Left lung (tissue), 14 donors: ENCODE measurements around the gene CLTCL1. TPM values are rescaled to one million over a fixed set of nuclear protein-coding genes. Genes with fewer than 3 reads are reported as not detected.

ENCODE experiments used
- ATAC-seq: fragments of 200-7000 bp; cut with Tn5 transposase; one replicate; pipeline ENCODE4 v1.9.1; 2020; ENCODE audit warnings: moderate library complexity
- DNase-seq, 4 donors: peaks; one replicate each; pipeline ENCODE4 v3.0.0-alpha.2; 2013 to 2020
- H3K27ac ChIP-seq, 2 donors: fragments of 200-600 bp; sonication (generic) in 1 of 2; one replicate each; pipeline versions ENCODE4 v1.5.0 to v1.8.0; 2020 to 2021
- H3K27me3 ChIP-seq, 2 donors: fragments of 200-600 bp; sonication (generic) in 1 of 2; one replicate each; pipeline versions ENCODE4 v1.5.0 to v1.8.0; 2020 to 2021
- H3K36me3 ChIP-seq, 2 donors: fragments of 200-600 bp; sonication (generic) in 1 of 2; one replicate each; pipeline versions ENCODE4 v1.5.0 to v1.8.0; 2020 to 2021
- H3K4me1 ChIP-seq, 2 donors: fragments of 200-600 bp; one replicate each; pipeline ENCODE4 v1.8.0; 2021
- H3K4me3 ChIP-seq, 2 donors: fragments of 200-600 bp; sonication (generic) in 1 of 2; one replicate each; pipeline versions ENCODE4 v1.5.0 to v1.8.0; 2020 to 2021; ENCODE audit warnings: mild to moderate bottlenecking in 1 of 2
- H3K9me3 ChIP-seq, 2 donors: fragments of 200-600 bp; sonication (generic) in 1 of 2; one replicate each; pipeline versions ENCODE4 v1.5.0 to v1.8.0; 2020 to 2021
- CTCF ChIP-seq, 2 donors: fragments of 200-600 bp; sonication (generic) in 1 of 2; IDR thresholded peaks; one replicate each; pipeline versions ENCODE4 v1.5.0 to v1.8.0; 2021; ENCODE audit warnings: antibody characterized with exemption in 2 of 2
- intact Hi-C, 2 donors: fragments of 100-400 bp; cut with DNase I; formaldehyde crosslinking; loops; one replicate each; pipeline versions ENCODE4 v1.11.2 to v1.14.2; 2022
- long read RNA-seq, 12 donors: library from polyadenylated mRNA in 2 of 12; unstranded in 2 of 12; transcript quantifications; one replicate each; pipeline ENCODE4 v2.0.0 and lab custom pipeline, GENCODE V29; 2019 to 2026
- polyA plus RNA-seq, 6 donors: library from polyadenylated mRNA; unstranded; fragments of 120-200 nt; gene quantifications; one replicate each; pipeline ENCODE4 v1.2.1, GENCODE V29; 2013; ENCODE audit not compliant: insufficient read length in 6 of 6
- total RNA-seq, 2 donors: library from RNA; stranded (reverse); fragmentation: NEBNext Ultra II Directional; extraction: Animal tissue kit (Norgen Biotek cat#: 25700); gene quantifications; one replicate each; pipeline ENCODE4 v1.2.1, GENCODE V29; 2021
- donor health status: DM: no; HTN: yes; CAD: no.
- donor health status: DM: no; HTN: no; CAD: no.

The CLTCL1 gene
- total RNA-seq (1 to 10 TPM; 5.7 to 8.3 TPM), polyA plus RNA-seq (10 to 100 TPM in 2 of 6 donors, 1 to 10 TPM in 4; 8.4 to 11.3 (median 9.5) TPM)
- long read RNA-seq, donor 1, full-length matches to known transcripts = 1 of 1 reads
- long read RNA-seq, donor 1, partial matches to known transcripts = 0 of 1 reads
- long read RNA-seq, donor 1, other reads (novel, unspliced or antisense) = 0 of 1 reads
- long read RNA-seq, donor 2 = 0 reads
- long read RNA-seq, donor 3 = 0 reads
- long read RNA-seq, donor 4 = 0 reads
- long read RNA-seq, donor 5 = 0 reads
- long read RNA-seq, donor 6, full-length matches to known transcripts = 1 of 1 reads
- long read RNA-seq, donor 6, partial matches to known transcripts = 0 of 1 reads
- long read RNA-seq, donor 6, other reads (novel, unspliced or antisense) = 0 of 1 reads
- long read RNA-seq, donor 7 = 0 reads
- long read RNA-seq, donor 8 = 0 reads
- long read RNA-seq, donor 9 = 0 reads
- long read RNA-seq, donor 10, partial matches to known transcripts = 1 of 1 reads
- long read RNA-seq, donor 10, other reads (novel, unspliced or antisense) = 0 of 1 reads
- long read RNA-seq, donor 11 = 0 reads
- long read RNA-seq, donor 12 = 0 reads

- peak within 1 kb of the TSS; percentile 70 to 92 for H3K4me3 ChIP-seq
- intact Hi-C loops = no loop called here
- no peak for TF ChIP-seq CTCF (IDR thresholded peaks at IDR 0.05)
- peak within 1 kb of the TSS; percentile 27 to 61 for H3K27ac ChIP-seq
- ATAC-seq (peak; percentile 88), DNase-seq (peak; percentile 83 to 97 (median 88))
- H3K9me3 ChIP-seq = no peaks in the 10 kb centered on the region
- peaks cover 6 to 37% of the 10 kb centered on the region in 2 donors for H3K4me1 ChIP-seq
- H3K27me3 ChIP-seq = peaks cover 0 to 10% of the 10 kb centered on the region in 2 donors
- H3K36me3 ChIP-seq = no peaks in the 10 kb centered on the region
Observed at GRCh38 chr22:19291580-19292457, at the start of gene CLTCL1. Gene CLTCL1, minus strand, starts transcription at chr22:19291719. Its CDS starts 78 bp downstream, at chr22:19291641.

- H3K9me3 ChIP-seq = peaks cover 0 to 43% of the 10 kb centered on the region in 2 donors
- H3K4me3 ChIP-seq = no peak overlapping the region
- no peak for ATAC-seq
- no peak overlapping the region for H3K27ac ChIP-seq
- no peak for DNase-seq
- intact Hi-C loops = no loop called here
- TF ChIP-seq CTCF (IDR thresholded peaks at IDR 0.05) = no peak
- H3K36me3 ChIP-seq = peaks cover 2 to 93% of the 10 kb centered on the region in 2 donors
- no peaks in the 10 kb centered on the region for H3K4me1 ChIP-seq
- no peaks in the 10 kb centered on the region for H3K27me3 ChIP-seq
Observed at GRCh38 chr22:19337137-19337536, 45.6 kb upstream of the CLTCL1 start.

- no peaks in the 10 kb centered on the region for H3K27me3 ChIP-seq
- peaks cover 2 to 99% of the 10 kb centered on the region in 2 donors for H3K36me3 ChIP-seq
- DNase-seq (no peak), ATAC-seq (no peak)
- peaks cover 0 to 43% of the 10 kb centered on the region in 2 donors for H3K9me3 ChIP-seq
- no peak for TF ChIP-seq CTCF (IDR thresholded peaks at IDR 0.05)
- no peak overlapping the region for H3K4me3 ChIP-seq
- intact Hi-C loops = no loop called here
- no peaks in the 10 kb centered on the region for H3K4me1 ChIP-seq
- no peak overlapping the region for H3K27ac ChIP-seq
Observed at GRCh38 chr22:19336133-19337075, 44.9 kb upstream of the CLTCL1 start.

- H3K4me3 ChIP-seq = no peak overlapping the region
- H3K9me3 ChIP-seq = peaks cover 0 to 30% of the 10 kb centered on the region in 2 donors
- H3K4me1 ChIP-seq = no peaks in the 10 kb centered on the region
- no peak for TF ChIP-seq CTCF (IDR thresholded peaks at IDR 0.05)
- peaks cover 0 to 81% of the 10 kb centered on the region in 2 donors for H3K36me3 ChIP-seq
- no peak overlapping the region for H3K27ac ChIP-seq
- no peak for ATAC-seq
- DNase-seq = no peak
- no peaks in the 10 kb centered on the region for H3K27me3 ChIP-seq
- intact Hi-C loops = no loop called here
Observed at GRCh38 chr22:19331975-19332374, 40.5 kb upstream of the CLTCL1 start.
